Pons (tissue), 1 donor: Measurements from ENCODE around the gene GPC1.

ENCODE experiments used
- DNase-seq: peaks from one replicate; pipeline ENCODE4 v3.0.0-alpha.2; 2016; ENCODE audit warnings: low spot score

GPC1 gene

DNA sequence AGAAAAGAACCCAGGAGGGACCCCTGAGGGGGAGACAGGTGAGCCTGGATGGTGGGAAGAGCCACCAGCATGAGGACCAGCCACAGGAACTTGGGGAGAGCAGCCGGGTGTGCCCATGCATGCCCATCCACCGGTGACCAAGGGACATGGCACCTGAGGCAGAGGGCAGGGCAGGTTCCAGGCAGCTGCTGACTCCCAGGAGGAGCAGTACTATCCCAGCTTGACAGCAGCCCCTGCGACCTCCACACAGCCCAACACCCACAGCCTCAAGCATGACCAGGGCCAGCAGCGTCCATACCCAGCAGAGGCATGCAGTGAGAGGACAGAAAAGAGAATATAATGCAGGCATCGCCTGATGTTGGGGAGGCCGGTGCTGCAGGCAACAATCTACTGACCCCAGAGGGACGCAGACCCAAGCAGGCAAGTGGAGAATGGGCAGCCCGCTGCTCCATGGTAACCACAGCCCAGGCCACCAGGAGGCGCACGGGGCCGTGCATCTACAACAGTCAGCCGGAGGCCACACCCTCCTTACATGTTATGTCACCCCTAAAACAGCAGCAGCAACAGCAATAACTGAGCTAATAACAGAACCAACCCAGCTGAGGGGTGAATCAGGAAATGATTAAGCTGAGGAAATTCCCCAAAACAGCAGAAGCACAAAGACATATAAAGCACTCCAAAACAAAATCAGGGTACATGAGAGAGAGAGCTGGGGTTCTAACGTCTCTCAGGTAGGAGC is 78.3 kb downstream of the GPC1 start:
- DNase-seq, result peak; percentile 40

DNA sequence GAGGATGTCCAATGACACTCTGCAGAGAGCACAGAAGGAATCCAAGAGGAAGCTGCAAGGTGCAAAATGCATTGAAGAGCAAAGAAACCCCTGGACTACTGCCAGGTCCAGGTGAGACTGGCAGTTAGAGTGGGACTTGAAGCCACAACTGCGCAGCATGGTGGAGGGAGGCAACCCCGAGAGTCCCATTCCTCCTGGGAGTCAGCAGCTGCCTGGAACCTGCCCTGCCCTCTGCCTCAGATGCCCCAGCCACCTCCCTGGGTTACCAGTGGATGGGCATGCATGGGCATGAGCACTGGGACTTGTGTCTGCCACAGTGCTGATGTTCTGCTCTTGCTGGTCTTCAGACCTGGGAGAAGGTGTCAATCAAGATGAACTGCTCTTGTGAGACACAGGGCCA is 79.2 kb downstream of the GPC1 start:
- DNase-seq, result no peak

DNA sequence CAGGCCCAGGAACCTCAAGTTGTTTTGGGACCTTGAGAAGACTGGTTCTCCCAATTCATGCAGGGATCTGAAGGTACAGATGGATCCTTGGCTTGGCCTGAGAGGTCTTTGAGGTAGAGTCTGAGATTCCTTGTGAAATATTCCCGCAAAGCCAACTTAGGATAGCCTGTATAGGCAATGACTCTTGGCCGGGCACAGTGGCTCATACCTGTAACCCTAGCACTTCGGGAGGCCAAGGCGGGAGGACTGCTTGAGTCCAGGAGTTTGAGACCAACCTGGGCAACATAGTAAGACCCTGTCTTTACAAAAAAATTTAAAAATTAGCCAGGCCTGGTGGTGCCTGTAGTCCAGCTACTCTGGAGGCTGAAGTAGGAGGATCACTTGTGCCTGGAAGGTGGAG is 81.9 kb downstream of the GPC1 start:
- no peak for DNase-seq
